OCI-LY7 (cell line): ENCODE results near the gene ARHGAP42. TPM values are rescaled to one million over a fixed set of nuclear protein-coding genes. Genes with fewer than 3 reads are reported as not detected.

ENCODE experiments used
- BruUV-seq: library from RNA; stranded (reverse); fragments of 400-500 nt; replicated peaks from 2 replicates; lab custom pipeline; 2021; lab: Mats Ljungman, UMichigan
- CTCF ChIA-PET: fragments of 300-600 bp; sonication (Branson Sonifier 250); formaldehyde crosslinking; loops from one replicate; lab custom pipeline; 2022; ENCODE audit warnings: antibody characterized with exemption; ENCODE audit not compliant: unreplicated experiment; lab: Charles Lee
- POLR2A ChIA-PET: fragments of 300-600 bp; sonication (Branson Sonifier 250); formaldehyde crosslinking; loops from one replicate; lab custom pipeline; 2022; ENCODE audit warnings: antibody characterized with exemption; lab: Charles Lee
- DNase-seq: peaks from one replicate; pipeline ENCODE4 v3.0.0-alpha.2; 2015; ENCODE audit warnings: low spot score
- H2AFZ ChIP-seq: fragments of 200-600 bp; sonication (generic), shearing (Covaris generic); 2 replicates; pipeline ENCODE4 v1.6.1; 2014; ENCODE audit warnings: mild to moderate bottlenecking, antibody characterized with exemption, low read length, moderate library complexity
- H3K27ac ChIP-seq: fragments of 200-600 bp; sonication (generic); 2 replicates; pipeline ENCODE4 v1.5.1; 2014; ENCODE audit warnings: mixed run types, low read depth, mild to moderate bottlenecking, moderate library complexity, low read length, inconsistent platforms; ENCODE audit not compliant: poor library complexity, severe bottlenecking
- H3K36me3 ChIP-seq: fragments of 200-600 bp; sonication (generic); 2 replicates; pipeline ENCODE4 v1.6.1; 2014; ENCODE audit warnings: mild to moderate bottlenecking, antibody characterized with exemption, low read length, moderate library complexity, mixed read lengths; ENCODE audit not compliant: insufficient read depth
- H3K4me1 ChIP-seq: fragments of 200-600 bp; sonication (generic); 2 replicates; pipeline ENCODE4 v1.5.1; 2014; ENCODE audit warnings: mild to moderate bottlenecking, low read length; ENCODE audit not compliant: insufficient read depth, poor library complexity, severe bottlenecking
- H3K4me2 ChIP-seq: fragments of 200-600 bp; sonication (generic); 2 replicates; pipeline ENCODE4 v1.6.1; 2014; ENCODE audit warnings: mild to moderate bottlenecking, low read length
- H3K4me3 ChIP-seq: fragments of 200-600 bp; sonication (generic); 2 replicates; pipeline ENCODE4 v1.5.1; 2014; ENCODE audit warnings: mild to moderate bottlenecking, low read depth, low read length; ENCODE audit not compliant: poor library complexity, severe bottlenecking
- H3K79me2 ChIP-seq: fragments of 200-600 bp; sonication (generic); 2 replicates; pipeline ENCODE4 v1.6.1; 2016; ENCODE audit warnings: low read depth, mild to moderate bottlenecking, low read length, moderate library complexity, mixed read lengths; ENCODE audit not compliant: insufficient read depth
- H3K9me2 ChIP-seq: fragments of 200-600 bp; sonication (generic); 2 replicates; pipeline ENCODE4 v1.6.1; 2016; ENCODE audit warnings: mild to moderate bottlenecking, low read length, mixed read lengths; ENCODE audit not compliant: insufficient read depth
- H3K9me3 ChIP-seq: fragments of 200-600 bp; sonication (generic); 2 replicates; pipeline ENCODE4 v1.6.1; 2014; ENCODE audit warnings: mild to moderate bottlenecking, mixed run types, low read length, mixed read lengths
- H4K20me1 ChIP-seq: fragments of 200-600 bp; sonication (generic); 2 replicates; pipeline ENCODE4 v1.6.1; 2014; ENCODE audit warnings: mild to moderate bottlenecking, antibody characterized with exemption, low read length, moderate library complexity, mixed read lengths; ENCODE audit not compliant: insufficient read depth
- CTCF ChIP-seq: fragments of 200-600 bp; sonication (generic); conservative IDR thresholded peaks from 2 replicates; pipeline ENCODE4 v1.5.1; 2014; ENCODE audit warnings: mild to moderate bottlenecking, antibody characterized with exemption, low read length, moderate library complexity, mixed read lengths
- EZH2phosphoT487 ChIP-seq: fragments of 200-600 bp; sonication (generic); IDR thresholded peaks from 2 replicates; pipeline ENCODE4 v1.6.1; 2018; ENCODE audit warnings: low read depth, borderline replicate concordance, mild to moderate bottlenecking, mixed run types, antibody characterized with exemption, low read length, moderate library complexity, mixed read lengths
- intact Hi-C: fragments of 100-400 bp; cut with micrococcal nuclease; formaldehyde crosslinking; loops from one replicate; pipeline ENCODE4 v1.10.0; 2022; ENCODE audit not compliant: unreplicated experiment
- total RNA-seq, 2 experiments: library from RNA; depleted of rRNA in 1 of 2; stranded (reverse); fragments of >200 nt in 1 of 2; shearing (Covaris generic) in 1 of 2; gene quantifications; 2 replicates each; pipeline ENCODE4 v1.2.3, GENCODE V29; 2014 to 2022

ARHGAP42 gene
- total RNA-seq, 2 experiments from 2014 or later, result not detected

- Histone ChIP-seq H2AFZ (no peak overlapping the region), H3K4me3 (no peak overlapping the region), H3K27ac (no peak overlapping the region), H3K79me2 (no peaks in the 10 kb centered on the region), H3K36me3 (no peaks in the 10 kb centered on the region), H4K20me1 (no peaks in the 10 kb centered on the region), H3K4me2 (no peak overlapping the region), H3K9me2 (no peaks in the 10 kb centered on the region), H3K9me3 (no peaks in the 10 kb centered on the region), H3K4me1 (peaks cover 4% of the 10 kb centered on the region)
- intact Hi-C loops, result no loop called here
- no TSS peak for BruUV-seq
- POLR2A ChIA-PET, result no interaction called here
- TF ChIP-seq CTCF, result no peak
- TF ChIP-seq EZH2phosphoT487, result no peak
- CTCF ChIA-PET, result no interaction called here
- DNase-seq, result no peak
Observed at GRCh38 chr11:100861212-100861611, 174.1 kb downstream of the ARHGAP42 start.

- H3K4me3 ChIP-seq, result no peak overlapping the region
- TF ChIP-seq CTCF (no peak), EZH2phosphoT487 (no peak)
- H3K36me3 ChIP-seq, result no peaks in the 10 kb centered on the region
- CTCF ChIA-PET, result no interaction called here
- H3K79me2 ChIP-seq, result no peaks in the 10 kb centered on the region
- intact Hi-C loops, result no loop called here
- H4K20me1 ChIP-seq, result no peaks in the 10 kb centered on the region
- peaks cover 10% of the 10 kb centered on the region for H3K4me1 ChIP-seq
- no peaks in the 10 kb centered on the region for H3K9me3 ChIP-seq
- no peak overlapping the region for H3K4me2 ChIP-seq
- H3K9me2 ChIP-seq, result no peaks in the 10 kb centered on the region
- no peak overlapping the region for H2AFZ ChIP-seq
- DNase-seq, result no peak
- no peak overlapping the region for H3K27ac ChIP-seq
- POLR2A ChIA-PET, result interaction anchor here (1.0 kb wide), 1 partner anchor 45 kb away, joined by 3 read pairs; no protein-coding TSS in a partner anchor
- no TSS peak for BruUV-seq
Observed at GRCh38 chr11:100863080-100863581, 176.0 kb downstream of the ARHGAP42 start.

GRCh38 chr11:100865443-100866065, 178.5 kb downstream of the ARHGAP42 start:
- intact Hi-C loops, result no loop called here
- H3K9me2 ChIP-seq, result no peaks in the 10 kb centered on the region
- H3K79me2 ChIP-seq, result no peaks in the 10 kb centered on the region
- no peak overlapping the region for H3K4me3 ChIP-seq
- POLR2A ChIA-PET, result interaction anchor here (1.0 to 1.5 kb wide), 4 partner anchors 11 to 61 kb away, joined by 3 to 4 read pairs (median 4); no protein-coding TSS in a partner anchor
- H3K9me3 ChIP-seq, result no peaks in the 10 kb centered on the region
- TF ChIP-seq EZH2phosphoT487 (no peak), CTCF (no peak)
- CTCF ChIA-PET, result no interaction called here
- H3K4me1 ChIP-seq, result peaks cover 10% of the 10 kb centered on the region
- no peaks in the 10 kb centered on the region for H3K36me3 ChIP-seq
- H3K4me2 ChIP-seq, result no peak overlapping the region
- H4K20me1 ChIP-seq, result no peaks in the 10 kb centered on the region
- no TSS peak for BruUV-seq
- DNase-seq, result no peak
- no peak overlapping the region for H3K27ac ChIP-seq
- H2AFZ ChIP-seq, result no peak overlapping the region
